Measurements from ENCODE around the gene ZNF831.

The ZNF831 gene

GRCh38 chr20:59291740-59292383, 128.2 kb downstream of the ZNF831 start:
- intact Hi-C loops (cut with DNase I): no loop called here
- no peak for DNase-seq

GRCh38 chr20:59295531-59295930, 131.9 kb downstream of the ZNF831 start:
- DNase-seq: no peak
- intact Hi-C loops (cut with DNase I): no loop called here

GRCh38 chr20:59297686-59298085, 134.1 kb downstream of the ZNF831 start:
- intact Hi-C loops (cut with DNase I): no loop called here
- DNase-seq: no peak

- no peak for DNase-seq
- intact Hi-C loops (cut with DNase I): no loop called here
Observed at GRCh38 chr20:59299945-59300332, 136.3 kb downstream of the ZNF831 start.

GRCh38 chr20:59300333-59301081, 136.9 kb downstream of the ZNF831 start, which contains the start of gene EDN3:
TSS of gene EDN3 (plus strand) at chr20:59300611. CDS start at chr20:59300813, 202 bp downstream.
- intact Hi-C loops (cut with DNase I): no loop called here
- DNase-seq: no peak

GRCh38 chr20:59301343-59302007, 137.9 kb downstream of the ZNF831 start:
- DNase-seq: no peak
- intact Hi-C loops (cut with DNase I): no loop called here

GRCh38 chr20:59305908-59306655, 142.5 kb downstream of the ZNF831 start:
- intact Hi-C loops (cut with DNase I): no loop called here
- DNase-seq: peak in 2 of 10 donors; percentile 29 to 81

- no peak for DNase-seq
- intact Hi-C loops (cut with DNase I): no loop called here
Observed at GRCh38 chr20:59307270-59307669, 143.6 kb downstream of the ZNF831 start.

Measured in posterior cingulate gyrus (tissue), 11 donors.